Measurements from ENCODE around the gene MYPN.

Gene MYPN

DNA sequence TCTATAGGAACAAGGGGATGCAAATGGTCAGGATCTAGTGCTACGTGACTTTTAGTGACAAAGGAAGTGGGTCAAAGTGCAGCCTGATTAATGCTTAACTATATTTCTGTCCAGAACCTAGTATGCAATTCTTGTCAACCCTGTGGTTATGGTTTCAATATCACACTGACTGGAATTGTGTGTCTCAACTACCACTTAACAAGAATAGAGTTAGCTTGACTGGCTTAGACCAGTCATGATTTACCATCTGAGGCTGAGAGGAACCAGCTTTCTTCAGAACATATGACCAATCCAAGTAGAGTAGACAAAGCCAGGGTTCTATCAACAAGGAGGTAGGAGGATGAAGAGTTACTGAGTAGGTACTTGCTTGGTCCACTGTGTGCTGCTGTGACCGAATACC, 54.4 kb downstream of the MYPN start:
- ChIA-PET CTCF (interaction anchor here (0.5 kb wide), 1 partner anchor 196 kb away, joined by 3 read pairs; no protein-coding TSS in a partner anchor), POLR2A (no interaction called here)
- TF ChIP-seq L3MBTL2 (conservative IDR thresholded peaks at IDR 0.05), result no peak
- no peak for TF ChIP-seq ZNF384 (IDR thresholded peaks at IDR 0.05)
- TF ChIP-seq HDGF (IDR thresholded peaks at IDR 0.05; ENCODE audit: borderline replicate concordance), result no peak
- no peak for TF ChIP-seq FOXM1 (IDR thresholded peaks at IDR 0.05; ENCODE audit: borderline replicate concordance)
- no peak for TF ChIP-seq FOXA1 (IDR thresholded peaks at IDR 0.05)
- no peak for DNase-seq (ENCODE audit: extremely low spot score)

DNA sequence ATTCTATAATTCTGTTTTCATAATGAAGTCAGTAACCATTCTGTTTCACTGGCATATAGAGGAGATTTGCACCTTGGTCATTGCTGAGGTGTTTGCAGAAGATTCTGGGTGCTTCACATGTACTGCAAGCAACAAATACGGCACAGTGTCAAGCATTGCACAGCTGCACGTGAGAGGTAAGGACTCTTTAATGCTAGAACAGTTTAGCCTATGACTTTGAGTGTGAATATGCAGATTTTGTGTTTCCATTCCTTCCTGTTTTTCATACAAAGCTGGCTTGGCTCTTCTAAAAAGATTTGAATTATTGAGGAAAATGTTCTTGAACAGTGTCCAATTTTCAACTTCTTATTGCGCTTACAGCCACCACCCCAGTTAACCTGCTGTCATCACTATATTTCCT, 56.4 kb downstream of the MYPN start:
- ChIA-PET CTCF (interaction anchor here (1.0 kb wide), 1 partner anchor 9 kb away, joined by 3 read pairs; no protein-coding TSS in a partner anchor), POLR2A (no interaction called here)
- DNase-seq (ENCODE audit: extremely low spot score), result no peak
- TF ChIP-seq BHLHE40 (IDR thresholded peaks at IDR 0.05; ENCODE audit: borderline replicate concordance), result no peak
- TF ChIP-seq, protein P1, sequence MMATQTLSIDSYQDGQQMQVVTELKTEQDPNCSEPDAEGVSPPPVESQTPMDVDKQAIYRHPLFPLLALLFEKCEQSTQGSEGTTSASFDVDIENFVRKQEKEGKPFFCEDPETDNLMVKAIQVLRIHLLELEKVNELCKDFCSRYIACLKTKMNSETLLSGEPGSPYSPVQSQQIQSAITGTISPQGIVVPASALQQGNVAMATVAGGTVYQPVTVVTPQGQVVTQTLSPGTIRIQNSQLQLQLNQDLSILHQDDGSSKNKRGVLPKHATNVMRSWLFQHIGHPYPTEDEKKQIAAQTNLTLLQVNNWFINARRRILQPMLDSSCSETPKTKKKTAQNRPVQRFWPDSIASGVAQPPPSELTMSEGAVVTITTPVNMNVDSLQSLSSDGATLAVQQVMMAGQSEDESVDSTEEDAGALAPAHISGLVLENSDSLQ (IDR thresholded peaks at IDR 0.05), result no peak
- TF ChIP-seq SP1 (IDR thresholded peaks at IDR 0.05), result no peak
- TF ChIP-seq CTBP1 (IDR thresholded peaks at IDR 0.05; ENCODE audit: borderline replicate concordance), result no peak
- no peak for TF ChIP-seq ELF4 (IDR thresholded peaks at IDR 0.05)
- no peak for TF ChIP-seq FOXM1 (IDR thresholded peaks at IDR 0.05; ENCODE audit: borderline replicate concordance)
- TF ChIP-seq ZNF384 (IDR thresholded peaks at IDR 0.05), result no peak

DNA sequence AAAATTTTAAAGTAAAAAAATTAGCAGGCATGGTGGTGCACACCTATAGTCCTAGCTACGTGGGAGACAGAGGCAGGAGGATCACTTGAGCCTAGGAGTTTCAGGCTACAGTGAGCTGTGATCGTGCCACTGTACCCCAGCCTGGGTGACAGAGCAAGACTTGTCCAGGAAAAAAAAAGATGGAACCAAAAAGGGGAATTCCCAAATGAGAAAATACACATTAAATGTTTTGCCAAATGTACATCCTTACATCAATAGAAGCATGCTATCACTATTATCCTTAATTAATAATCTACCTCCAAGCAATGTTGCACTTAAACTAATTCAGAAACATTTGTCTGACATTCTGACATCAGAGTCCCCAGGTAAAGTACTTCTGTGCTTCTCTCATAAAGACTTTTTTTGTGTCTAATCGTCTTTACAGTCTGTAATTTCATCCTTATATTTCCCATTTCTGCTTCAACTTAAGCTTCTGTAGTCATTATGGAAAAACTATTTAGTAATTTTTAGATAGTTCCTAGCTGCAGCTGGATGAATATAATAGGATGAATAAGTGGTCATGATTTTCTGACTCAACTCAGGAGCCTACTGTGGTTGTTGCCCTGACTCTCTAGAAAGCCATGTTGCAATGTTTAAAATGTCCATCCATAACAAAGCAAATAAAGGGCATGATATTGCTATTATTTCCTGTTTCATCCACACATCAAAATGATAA, 57.7 kb downstream of the MYPN start:
- POLR2A ChIA-PET, result no interaction called here
- DNase-seq (ENCODE audit: extremely low spot score), result no peak
- no peak for TF ChIP-seq NFRKB (IDR thresholded peaks at IDR 0.05)
- TF ChIP-seq SUZ12 (IDR thresholded peaks at IDR 0.05), result no peak
- TF ChIP-seq, protein P1 (IDR thresholded peaks at IDR 0.05), result no peak
- no peak for TF ChIP-seq ZNF384 (IDR thresholded peaks at IDR 0.05)
- TF ChIP-seq ELF4 (IDR thresholded peaks at IDR 0.05), result no peak
- no peak for TF ChIP-seq L3MBTL2 (conservative IDR thresholded peaks at IDR 0.05)
- no peak for TF ChIP-seq HDGF (IDR thresholded peaks at IDR 0.05; ENCODE audit: borderline replicate concordance)
- TF ChIP-seq ARNT (IDR thresholded peaks at IDR 0.05), result no peak
- CTCF ChIA-PET, result interaction anchor here (1.0 to 1.3 kb wide), 2 partner anchors 11 to 42 kb away, joined by 3 read pairs; no protein-coding TSS in a partner anchor

DNA sequence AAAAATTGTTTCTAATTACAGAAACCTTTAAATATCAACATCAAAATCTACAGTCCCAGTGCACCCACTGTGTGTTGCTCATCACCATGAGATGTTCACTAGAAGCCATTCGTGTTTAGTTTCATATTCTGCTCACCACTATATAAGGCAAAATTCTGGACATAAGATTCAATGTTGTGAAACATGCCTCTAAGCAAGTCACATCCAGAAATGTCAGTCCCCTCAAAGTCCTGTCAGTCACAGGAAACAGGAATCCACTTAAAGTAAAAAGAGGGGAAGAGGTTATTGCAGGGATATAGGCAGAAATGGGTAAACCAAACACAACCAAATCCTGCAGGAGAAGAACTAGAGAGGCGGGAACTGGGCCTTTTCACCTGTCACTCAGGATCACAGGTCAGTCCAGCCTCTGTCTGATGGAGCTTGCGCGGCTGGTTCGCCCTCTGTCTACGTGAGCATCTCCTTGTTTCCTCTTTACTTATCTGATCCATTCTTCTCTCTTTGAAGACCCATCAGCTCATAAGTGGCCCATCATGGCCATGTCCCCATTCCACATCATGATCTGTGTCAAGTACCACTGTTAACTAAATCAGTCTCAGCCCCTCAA, 58.4 kb downstream of the MYPN start:
- DNase-seq (ENCODE audit: extremely low spot score), result no peak
- CTCF ChIA-PET, result interaction anchor here (1.0 to 1.3 kb wide), 2 partner anchors 11 to 41 kb away, joined by 3 read pairs; no protein-coding TSS in a partner anchor
- TF ChIP-seq HDGF (IDR thresholded peaks at IDR 0.05; ENCODE audit: borderline replicate concordance), result no peak
- TF ChIP-seq, protein P1 (IDR thresholded peaks at IDR 0.05), result peak; percentile 35
- POLR2A ChIA-PET, result no interaction called here

DNA sequence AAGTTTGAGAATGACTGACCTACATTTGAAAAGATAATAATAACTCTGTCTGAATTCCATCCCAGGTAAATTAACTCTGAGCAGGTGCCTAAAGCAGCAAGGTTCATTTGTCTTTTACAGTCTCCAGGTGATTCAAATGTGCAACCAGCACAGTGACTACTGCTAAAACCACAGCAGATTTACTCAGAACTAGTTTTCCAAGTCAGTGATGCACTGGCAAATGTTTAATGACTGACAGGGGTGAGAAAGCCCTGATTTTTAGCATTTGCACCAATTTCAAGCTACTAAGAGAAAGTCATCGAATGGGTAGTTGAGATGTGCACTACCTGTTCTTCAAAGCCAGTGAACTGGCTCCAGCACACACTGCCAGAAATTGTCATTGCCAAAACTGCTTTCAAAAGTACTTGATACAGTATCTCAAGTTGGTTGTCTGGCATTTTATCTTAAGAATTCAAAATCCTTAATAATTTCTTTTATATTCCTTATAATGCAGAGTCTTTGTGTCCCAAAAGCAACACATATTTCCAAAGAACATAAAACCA, 62.3 kb downstream of the MYPN start:
- ChIA-PET CTCF (no interaction called here), POLR2A (no interaction called here)
- DNase-seq (ENCODE audit: extremely low spot score), result no peak
- TF ChIP-seq SP1 (IDR thresholded peaks at IDR 0.05) (no peak), FOXA1 (IDR thresholded peaks at IDR 0.05) (no peak), L3MBTL2 (conservative IDR thresholded peaks at IDR 0.05) (no peak)
- TF ChIP-seq, protein P1 (IDR thresholded peaks at IDR 0.05), result no peak

DNA sequence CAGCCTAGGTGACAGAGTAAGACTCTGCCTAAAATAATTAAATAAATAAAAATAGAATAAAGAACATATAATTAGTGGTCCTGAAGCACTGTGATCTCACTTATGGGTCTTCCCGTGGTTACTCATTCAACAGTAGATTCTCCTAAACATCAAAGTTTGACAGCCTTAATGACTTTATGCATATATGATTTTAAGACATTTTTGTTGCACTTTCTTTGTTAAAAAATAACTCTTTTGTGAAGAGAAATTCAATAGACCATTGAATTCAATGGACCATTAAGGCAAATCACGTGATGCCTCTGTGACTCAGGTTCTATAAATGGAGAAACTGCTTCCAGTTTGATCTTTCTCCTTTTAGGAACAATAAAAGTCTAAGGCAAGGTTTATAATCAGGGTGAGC, 63.0 kb downstream of the MYPN start:
- DNase-seq (ENCODE audit: extremely low spot score), result no peak
- ChIA-PET POLR2A (no interaction called here), CTCF (no interaction called here)
- TF ChIP-seq ZNF384 (IDR thresholded peaks at IDR 0.05) (no peak), SP1 (IDR thresholded peaks at IDR 0.05) (no peak), FOXA1 (IDR thresholded peaks at IDR 0.05) (no peak), FOXK2 (IDR thresholded peaks at IDR 0.05) (no peak), CTBP1 (IDR thresholded peaks at IDR 0.05; ENCODE audit: borderline replicate concordance) (no peak), FOXM1 (IDR thresholded peaks at IDR 0.05; ENCODE audit: borderline replicate concordance) (no peak), TARDBP (IDR thresholded peaks at IDR 0.05) (no peak), L3MBTL2 (conservative IDR thresholded peaks at IDR 0.05) (no peak), SUZ12 (IDR thresholded peaks at IDR 0.05) (no peak), ELF4 (IDR thresholded peaks at IDR 0.05) (no peak), LEF1 (IDR thresholded peaks at IDR 0.05; ENCODE audit: borderline replicate concordance) (no peak), BHLHE40 (IDR thresholded peaks at IDR 0.05; ENCODE audit: borderline replicate concordance) (no peak), ARNT (IDR thresholded peaks at IDR 0.05) (no peak), HDGF (IDR thresholded peaks at IDR 0.05; ENCODE audit: borderline replicate concordance) (no peak)

Measured in HEK293T (cell line).